HEK293 (cell line): ENCODE results near the gene PAPLN.

Experiments
- CTCF ChIA-PET: fragments of 350-600 bp; formaldehyde crosslinking; extraction: SDS; loops from one replicate; lab custom pipeline; 2021; ENCODE audit warnings: antibody characterized with exemption; lab: Yijun Ruan, JAX
- POLR2A ChIA-PET: fragments of 300-600 bp; formaldehyde crosslinking; extraction: SDS; loops from one replicate; lab custom pipeline; 2020; ENCODE audit warnings: antibody characterized with exemption, inconsistent platforms; lab: Yijun Ruan, JAX
- H3K27ac ChIP-seq: fragments of 200-500 bp; sonication (Bioruptor generic); 2 replicates; pipeline ENCODE4 v1.5.1; 2014; ENCODE audit warnings: low read depth, low read length, control low read depth, inconsistent platforms; ENCODE audit errors: extremely low read depth
- H3K36me3 ChIP-seq, 2 experiments: fragments of 200-500 bp in 1 of 2; sonication (Bioruptor generic) in 1 of 2; 1 replicate in 1 of 2; 2 replicates in 1 of 2; pipeline ENCODE4 v1.5.1; 2014 to 2017; ENCODE audit warnings: inconsistent platforms in 2 of 2, low read length in 2 of 2; ENCODE audit not compliant: control insufficient read depth in 2 of 2, insufficient read depth in 1 of 2
- H3K4me1 ChIP-seq: fragments of 200-500 bp; sonication (Bioruptor generic); 2 replicates; pipeline ENCODE4 v1.5.1; 2014; ENCODE audit warnings: mild to moderate bottlenecking, low read length, inconsistent platforms; ENCODE audit not compliant: control insufficient read depth, insufficient read depth
- H3K4me3 ChIP-seq: 2 replicates; pipeline ENCODE4 v1.5.1; 2011; ENCODE audit warnings: low read depth, mild to moderate bottlenecking, control low read depth, low read length, moderate library complexity
- H3K9me3 ChIP-seq: fragments of 200-500 bp; sonication (Bioruptor generic); 2 replicates; pipeline ENCODE4 v1.5.1; 2014; ENCODE audit warnings: low read depth, low read length, inconsistent platforms; ENCODE audit not compliant: control insufficient read depth, insufficient read depth
- IKZF3 ChIP-seq: fragments of 450-650 bp; IDR thresholded peaks from 2 replicates; pipeline ENCODE4 v1.5.0; 2018; ENCODE audit warnings: missing biosample characterization, mild to moderate bottlenecking, missing genetic modification characterization, moderate library complexity
- REPIN1 ChIP-seq: fragments of 450-650 bp; formaldehyde crosslinking; IDR thresholded peaks from 2 replicates; pipeline ENCODE4 v1.5.1; 2017; ENCODE audit warnings: missing biosample characterization, missing genetic modification characterization, low read depth
- SP7 ChIP-seq: fragments of 450-650 bp; formaldehyde crosslinking; IDR thresholded peaks from 2 replicates; pipeline ENCODE4 v1.5.1; 2016; ENCODE audit warnings: missing biosample characterization, missing genetic modification characterization
- TRIM28 ChIP-seq: IDR thresholded peaks from 2 replicates; pipeline ENCODE4 v1.6.1; 2011; ENCODE audit warnings: low read length, control low read depth, borderline replicate concordance
- WT1 ChIP-seq: fragments of 450-650 bp; formaldehyde crosslinking; IDR thresholded peaks from 2 replicates; pipeline ENCODE4 v1.5.1; 2016; ENCODE audit warnings: missing biosample characterization, missing genetic modification characterization
- ZBTB1 ChIP-seq: fragments of 450-650 bp; formaldehyde crosslinking; IDR thresholded peaks from 2 replicates; pipeline ENCODE4 v1.5.1; 2016; ENCODE audit warnings: missing biosample characterization, missing genetic modification characterization
- ZBTB17 ChIP-seq: fragments of 450-650 bp; formaldehyde crosslinking; IDR thresholded peaks from 2 replicates; pipeline ENCODE4 v1.5.1; 2016; ENCODE audit warnings: missing biosample characterization, missing genetic modification characterization
- ZBTB20 ChIP-seq: fragments of 450-650 bp; formaldehyde crosslinking; IDR thresholded peaks from 2 replicates; pipeline ENCODE4 v1.5.1; 2016; ENCODE audit warnings: missing biosample characterization, missing genetic modification characterization
- ZIC2 ChIP-seq: fragments of 450-650 bp; formaldehyde crosslinking; IDR thresholded peaks from 2 replicates; pipeline ENCODE4 v1.5.1; 2016; ENCODE audit warnings: missing biosample characterization, missing genetic modification characterization
- ZNF133 ChIP-seq: fragments of 450-650 bp; formaldehyde crosslinking; IDR thresholded peaks from 2 replicates; pipeline ENCODE4 v1.5.1; 2016; ENCODE audit warnings: missing biosample characterization, missing genetic modification characterization
- ZNF140 ChIP-seq: fragments of 450-650 bp; formaldehyde crosslinking; IDR thresholded peaks from 2 replicates; pipeline ENCODE4 v1.5.1; 2016; ENCODE audit warnings: missing biosample characterization, missing genetic modification characterization
- ZNF169 ChIP-seq: fragments of 450-650 bp; formaldehyde crosslinking; IDR thresholded peaks from 2 replicates; pipeline ENCODE4 v1.5.1; 2016; ENCODE audit warnings: missing biosample characterization, missing genetic modification characterization
- ZNF174 ChIP-seq: fragments of 450-650 bp; formaldehyde crosslinking; IDR thresholded peaks from 2 replicates; pipeline ENCODE4 v1.5.0; 2017; ENCODE audit warnings: missing biosample characterization, mild to moderate bottlenecking, missing genetic modification characterization
- ZNF2 ChIP-seq: fragments of 450-650 bp; formaldehyde crosslinking; IDR thresholded peaks from 2 replicates; pipeline ENCODE4 v1.5.1; 2016; ENCODE audit warnings: missing biosample characterization, missing genetic modification characterization
- ZNF23 ChIP-seq: fragments of 450-650 bp; formaldehyde crosslinking; IDR thresholded peaks from 2 replicates; pipeline ENCODE4 v1.5.1; 2016; ENCODE audit warnings: missing biosample characterization, missing genetic modification characterization, borderline replicate concordance
- ZNF239 ChIP-seq: fragments of 450-650 bp; formaldehyde crosslinking; IDR thresholded peaks from 2 replicates; pipeline ENCODE4 v1.5.1; 2016; ENCODE audit warnings: missing biosample characterization, missing genetic modification characterization
- ZNF24 ChIP-seq: fragments of 450-650 bp; formaldehyde crosslinking; IDR thresholded peaks from 2 replicates; pipeline ENCODE4 v1.5.1; 2016; ENCODE audit warnings: missing biosample characterization, missing genetic modification characterization
- ZNF274 ChIP-seq, 2 experiments: fragments of 200-500 bp in 1 of 2; fragments of 450-650 bp in 1 of 2; sonication (Bioruptor generic) in 1 of 2; formaldehyde crosslinking in 1 of 2; IDR thresholded peaks; 2 replicates each; pipeline versions ENCODE4 v1.5.1 to v1.6.1; 2014 to 2016; ENCODE audit warnings: borderline replicate concordance in 1 of 2, inconsistent platforms in 1 of 2, low read length in 1 of 2, missing biosample characterization in 1 of 2, missing genetic modification characterization in 1 of 2
- ZNF311 ChIP-seq: fragments of 450-650 bp; formaldehyde crosslinking; IDR thresholded peaks from 2 replicates; pipeline ENCODE4 v1.5.1; 2017; ENCODE audit warnings: missing biosample characterization, missing genetic modification characterization, borderline replicate concordance
- ZNF366 ChIP-seq: fragments of 450-650 bp; formaldehyde crosslinking; conservative IDR thresholded peaks from 2 replicates; pipeline ENCODE4 v1.5.1; 2016; ENCODE audit warnings: missing biosample characterization, missing genetic modification characterization
- ZNF521 ChIP-seq: fragments of 450-650 bp; formaldehyde crosslinking; IDR thresholded peaks from 2 replicates; pipeline ENCODE4 v1.5.1; 2017; ENCODE audit warnings: missing biosample characterization, mild to moderate bottlenecking, missing genetic modification characterization
- ZNF555 ChIP-seq: fragments of 450-650 bp; formaldehyde crosslinking; conservative IDR thresholded peaks from 2 replicates; pipeline ENCODE4 v1.5.1; 2017; ENCODE audit warnings: missing biosample characterization, mild to moderate bottlenecking, missing genetic modification characterization, inconsistent platforms
- ZNF558 ChIP-seq: fragments of 450-650 bp; formaldehyde crosslinking; IDR thresholded peaks from 2 replicates; pipeline ENCODE4 v1.5.1; 2016; ENCODE audit warnings: missing biosample characterization, missing genetic modification characterization
- ZNF610 ChIP-seq: fragments of 450-650 bp; formaldehyde crosslinking; IDR thresholded peaks from 2 replicates; pipeline ENCODE4 v1.5.1; 2016; ENCODE audit warnings: missing biosample characterization, missing genetic modification characterization, borderline replicate concordance
- ZNF670 ChIP-seq: fragments of 450-650 bp; formaldehyde crosslinking; IDR thresholded peaks from 2 replicates; pipeline ENCODE4 v1.5.1; 2016; ENCODE audit warnings: missing biosample characterization, missing genetic modification characterization, low read depth
- ZNF768 ChIP-seq: fragments of 450-650 bp; formaldehyde crosslinking; IDR thresholded peaks from 2 replicates; pipeline ENCODE4 v1.5.1; 2018; ENCODE audit warnings: missing biosample characterization, mild to moderate bottlenecking, missing genetic modification characterization
- TF ChIP-seq, protein P1 (sequence below): fragments of 450-650 bp; formaldehyde crosslinking; IDR thresholded peaks from 2 replicates; pipeline ENCODE4 v1.5.1; 2016; ENCODE audit warnings: missing biosample characterization, missing genetic modification characterization, low read depth
- TF ChIP-seq, protein P2 (sequence below): fragments of 450-650 bp; formaldehyde crosslinking; IDR thresholded peaks from 2 replicates; pipeline ENCODE4; 2016; ENCODE audit warnings: missing biosample characterization, missing genetic modification characterization
- TF ChIP-seq, protein P3 (sequence below): fragments of 450-650 bp; formaldehyde crosslinking; IDR thresholded peaks from 2 replicates; pipeline ENCODE4 v1.5.1; 2016; ENCODE audit warnings: missing biosample characterization, missing genetic modification characterization, borderline replicate concordance

Gene PAPLN

DNA sequence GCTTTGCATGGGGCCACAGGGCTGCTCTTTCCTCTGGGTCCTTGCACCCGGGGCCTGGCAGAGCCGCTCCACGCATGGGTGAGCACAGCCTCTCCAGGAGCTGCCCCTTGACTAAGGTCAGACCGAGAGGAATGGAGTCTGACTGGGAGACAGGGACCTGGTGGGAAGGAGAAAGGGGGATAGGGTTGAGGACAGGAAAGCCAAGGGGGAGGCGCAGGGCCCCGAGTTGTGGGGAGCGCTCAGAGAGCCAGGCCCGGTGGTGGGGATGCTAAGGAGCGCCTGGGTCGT lies 16.0 kb downstream of the PAPLN start:
- H3K4me1 ChIP-seq = no peaks in the 10 kb centered on the region
- H3K4me3 ChIP-seq = no peak overlapping the region
- no peak overlapping the region for H3K27ac ChIP-seq
- TF ChIP-seq, protein P1, sequence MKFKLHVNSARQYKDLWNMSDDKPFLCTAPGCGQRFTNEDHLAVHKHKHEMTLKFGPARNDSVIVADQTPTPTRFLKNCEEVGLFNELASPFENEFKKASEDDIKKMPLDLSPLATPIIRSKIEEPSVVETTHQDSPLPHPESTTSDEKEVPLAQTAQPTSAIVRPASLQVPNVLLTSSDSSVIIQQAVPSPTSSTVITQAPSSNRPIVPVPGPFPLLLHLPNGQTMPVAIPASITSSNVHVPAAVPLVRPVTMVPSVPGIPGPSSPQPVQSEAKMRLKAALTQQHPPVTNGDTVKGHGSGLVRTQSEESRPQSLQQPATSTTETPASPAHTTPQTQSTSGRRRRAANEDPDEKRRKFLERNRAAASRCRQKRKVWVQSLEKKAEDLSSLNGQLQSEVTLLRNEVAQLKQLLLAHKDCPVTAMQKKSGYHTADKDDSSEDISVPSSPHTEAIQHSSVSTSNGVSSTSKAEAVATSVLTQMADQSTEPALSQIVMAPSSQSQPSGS (tag by site-specific recombination) = no peak
- no peak for TF ChIP-seq ZNF311 (tag by site-specific recombination)
- TF ChIP-seq IKZF3 = no peak
- TF ChIP-seq ZNF610 (tag by site-specific recombination) = no peak
- no peak for TF ChIP-seq TRIM28
- no peak for TF ChIP-seq ZNF169 (tag by site-specific recombination)
- TF ChIP-seq, protein P2, sequence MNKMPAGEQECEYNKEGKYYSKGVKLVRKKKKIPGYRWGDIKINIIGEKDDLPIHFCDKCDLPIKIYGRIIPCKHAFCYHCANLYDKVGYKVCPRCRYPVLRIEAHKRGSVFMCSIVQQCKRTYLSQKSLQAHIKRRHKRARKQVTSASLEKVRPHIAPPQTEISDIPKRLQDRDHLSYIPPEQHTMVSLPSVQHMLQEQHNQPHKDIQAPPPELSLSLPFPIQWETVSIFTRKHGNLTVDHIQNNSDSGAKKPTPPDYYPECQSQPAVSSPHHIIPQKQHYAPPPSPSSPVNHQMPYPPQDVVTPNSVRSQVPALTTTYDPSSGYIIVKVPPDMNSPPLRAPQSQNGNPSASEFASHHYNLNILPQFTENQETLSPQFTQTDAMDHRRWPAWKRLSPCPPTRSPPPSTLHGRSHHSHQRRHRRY (tag by site-specific recombination) = no peak
- TF ChIP-seq WT1 = no peak
- TF ChIP-seq ZNF24 (tag by site-specific recombination) = no peak
- TF ChIP-seq ZNF274 (IDR thresholded peaks at IDR 0.05; ENCODE audit: low read length) = no peak
- TF ChIP-seq ZNF274 (tag by site-specific recombination; IDR thresholded peaks at IDR 0.05; ENCODE audit: borderline replicate concordance) = no peak
- TF ChIP-seq ZNF2 (tag by site-specific recombination) = no peak
- no peak for TF ChIP-seq ZNF140 (tag by site-specific recombination)
- TF ChIP-seq ZNF558 (tag by site-specific recombination) = no peak
- no peak for TF ChIP-seq ZNF133
- TF ChIP-seq ZNF768 (tag by site-specific recombination) = no peak
- TF ChIP-seq SP7 (tag by site-specific recombination) = no peak
- TF ChIP-seq ZNF23 (tag by site-specific recombination) = no peak
- no peak for TF ChIP-seq ZNF555 (tag by site-specific recombination)
- no peak for TF ChIP-seq ZIC2 (tag by site-specific recombination)
- no peak for TF ChIP-seq ZNF521 (tag by site-specific recombination)
- ChIA-PET CTCF (no interaction called here), POLR2A (no interaction called here)
- H3K36me3 ChIP-seq = no peaks in the 10 kb centered on the region; a peak in 1 of 3 replicates
- H3K9me3 ChIP-seq = no peaks in the 10 kb centered on the region

DNA sequence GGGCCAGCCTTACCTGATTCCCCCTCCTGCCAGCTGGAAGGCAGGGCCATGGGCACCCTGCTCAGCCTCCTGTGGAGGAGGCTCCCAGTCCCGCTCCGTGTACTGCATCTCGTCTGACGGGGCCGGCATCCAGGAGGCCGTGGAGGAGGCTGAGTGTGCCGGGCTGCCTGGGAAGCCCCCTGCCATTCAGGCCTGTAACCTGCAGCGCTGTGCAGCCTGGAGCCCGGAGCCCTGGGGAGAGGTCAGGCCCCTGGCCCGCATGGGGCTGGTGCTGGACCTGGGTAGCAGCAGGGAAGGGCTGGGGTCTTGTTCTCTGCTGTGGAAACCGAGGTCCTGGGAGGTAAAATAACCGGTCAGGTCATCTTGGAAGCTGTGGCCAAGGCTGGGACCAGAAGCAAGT lies 16.4 kb downstream of the PAPLN start:
- POLR2A ChIA-PET = no interaction called here
- no peak overlapping the region for H3K4me3 ChIP-seq
- CTCF ChIA-PET = no interaction called here

More for the DNA sequence above, 16.4 kb downstream of the PAPLN start:
- H3K27ac ChIP-seq = no peak overlapping the region
- H3K36me3 ChIP-seq = no peaks in the 10 kb centered on the region; a peak in 1 of 3 replicates
- no peaks in the 10 kb centered on the region for H3K4me1 ChIP-seq
- H3K9me3 ChIP-seq = no peaks in the 10 kb centered on the region
- TF ChIP-seq ZNF366 (tag by site-specific recombination) (no peak), ZNF670 (tag by site-specific recombination) (no peak), REPIN1 (tag by site-specific recombination) (no peak), ZBTB17 (tag by site-specific recombination) (no peak), ZNF239 (no peak), ZBTB1 (tag by site-specific recombination) (no peak), WT1 (no peak), ZBTB20 (tag by site-specific recombination) (no peak), ZNF174 (tag by site-specific recombination) (no peak)
- TF ChIP-seq, protein P3, sequence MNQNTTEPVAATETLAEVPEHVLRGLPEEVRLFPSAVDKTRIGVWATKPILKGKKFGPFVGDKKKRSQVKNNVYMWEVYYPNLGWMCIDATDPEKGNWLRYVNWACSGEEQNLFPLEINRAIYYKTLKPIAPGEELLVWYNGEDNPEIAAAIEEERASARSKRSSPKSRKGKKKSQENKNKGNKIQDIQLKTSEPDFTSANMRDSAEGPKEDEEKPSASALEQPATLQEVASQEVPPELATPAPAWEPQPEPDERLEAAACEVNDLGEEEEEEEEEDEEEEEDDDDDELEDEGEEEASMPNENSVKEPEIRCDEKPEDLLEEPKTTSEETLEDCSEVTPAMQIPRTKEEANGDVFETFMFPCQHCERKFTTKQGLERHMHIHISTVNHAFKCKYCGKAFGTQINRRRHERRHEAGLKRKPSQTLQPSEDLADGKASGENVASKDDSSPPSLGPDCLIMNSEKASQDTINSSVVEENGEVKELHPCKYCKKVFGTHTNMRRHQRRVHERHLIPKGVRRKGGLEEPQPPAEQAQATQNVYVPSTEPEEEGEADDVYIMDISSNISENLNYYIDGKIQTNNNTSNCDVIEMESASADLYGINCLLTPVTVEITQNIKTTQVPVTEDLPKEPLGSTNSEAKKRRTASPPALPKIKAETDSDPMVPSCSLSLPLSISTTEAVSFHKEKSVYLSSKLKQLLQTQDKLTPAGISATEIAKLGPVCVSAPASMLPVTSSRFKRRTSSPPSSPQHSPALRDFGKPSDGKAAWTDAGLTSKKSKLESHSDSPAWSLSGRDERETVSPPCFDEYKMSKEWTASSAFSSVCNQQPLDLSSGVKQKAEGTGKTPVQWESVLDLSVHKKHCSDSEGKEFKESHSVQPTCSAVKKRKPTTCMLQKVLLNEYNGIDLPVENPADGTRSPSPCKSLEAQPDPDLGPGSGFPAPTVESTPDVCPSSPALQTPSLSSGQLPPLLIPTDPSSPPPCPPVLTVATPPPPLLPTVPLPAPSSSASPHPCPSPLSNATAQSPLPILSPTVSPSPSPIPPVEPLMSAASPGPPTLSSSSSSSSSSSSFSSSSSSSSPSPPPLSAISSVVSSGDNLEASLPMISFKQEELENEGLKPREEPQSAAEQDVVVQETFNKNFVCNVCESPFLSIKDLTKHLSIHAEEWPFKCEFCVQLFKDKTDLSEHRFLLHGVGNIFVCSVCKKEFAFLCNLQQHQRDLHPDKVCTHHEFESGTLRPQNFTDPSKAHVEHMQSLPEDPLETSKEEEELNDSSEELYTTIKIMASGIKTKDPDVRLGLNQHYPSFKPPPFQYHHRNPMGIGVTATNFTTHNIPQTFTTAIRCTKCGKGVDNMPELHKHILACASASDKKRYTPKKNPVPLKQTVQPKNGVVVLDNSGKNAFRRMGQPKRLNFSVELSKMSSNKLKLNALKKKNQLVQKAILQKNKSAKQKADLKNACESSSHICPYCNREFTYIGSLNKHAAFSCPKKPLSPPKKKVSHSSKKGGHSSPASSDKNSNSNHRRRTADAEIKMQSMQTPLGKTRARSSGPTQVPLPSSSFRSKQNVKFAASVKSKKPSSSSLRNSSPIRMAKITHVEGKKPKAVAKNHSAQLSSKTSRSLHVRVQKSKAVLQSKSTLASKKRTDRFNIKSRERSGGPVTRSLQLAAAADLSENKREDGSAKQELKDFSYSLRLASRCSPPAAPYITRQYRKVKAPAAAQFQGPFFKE = no peak
